CD4-positive, alpha-beta T cell (primary cell): ENCODE results near the gene IRF8. TPM values are rescaled to one million over a fixed set of nuclear protein-coding genes. Genes with fewer than 3 reads are reported as not detected.

Experiments
- ATAC-seq: fragments of 200-7000 bp; cut with Tn5 transposase; one replicate; pipeline ENCODE4 v1.10.0; 2022; ENCODE audit warnings: mild to moderate bottlenecking; ENCODE audit not compliant: poor library complexity
- CTCF ChIA-PET: fragments of 350-600 bp; sonication (Branson Sonifier 250); formaldehyde crosslinking; loops from one replicate; lab custom pipeline; 2021; ENCODE audit warnings: antibody characterized with exemption, inconsistent platforms; lab: Charles Lee
- POLR2A ChIA-PET: fragments of 350-600 bp; sonication (Branson Sonifier 250); formaldehyde crosslinking; loops from one replicate; lab custom pipeline; 2021; ENCODE audit warnings: antibody characterized with exemption, inconsistent platforms; lab: Charles Lee
- DNase-seq, 14 experiments: peaks; one replicate each; pipeline ENCODE4 v3.0.0-alpha.2; 2013 to 2020; ENCODE audit warnings: mixed read lengths in 2 of 14
- H3K27ac ChIP-seq, 2 donors: one replicate each; pipeline versions ENCODE4 v1.5.1 to v1.7.0; 2013; ENCODE audit warnings: low read length in 2 of 2, low read depth in 1 of 2, mild to moderate bottlenecking in 1 of 2
- H3K27me3 ChIP-seq, 2 experiments: 1 replicate in 1 of 2; 2 replicates in 1 of 2; pipeline versions ENCODE4 v1.6.1 to v1.7.0; 2013; ENCODE audit warnings: low read length in 2 of 2, control low read depth in 1 of 2, mild to moderate bottlenecking in 1 of 2, moderate library complexity in 1 of 2; ENCODE audit not compliant: insufficient read depth in 2 of 2, control insufficient read depth in 1 of 2
- H3K36me3 ChIP-seq: one replicate; pipeline ENCODE4 v1.6.1; 2013; ENCODE audit warnings: low read length, control low read depth; ENCODE audit not compliant: insufficient read depth
- H3K4me1 ChIP-seq: one replicate; pipeline ENCODE4 v1.6.1; 2013; ENCODE audit warnings: low read length, control low read depth; ENCODE audit not compliant: insufficient read depth
- H3K4me3 ChIP-seq: one replicate; pipeline ENCODE4 v1.5.1; 2013; ENCODE audit warnings: mild to moderate bottlenecking, low read length, moderate library complexity
- H3K9me3 ChIP-seq, 2 experiments: 1 replicate in 1 of 2; 2 replicates in 1 of 2; pipeline versions ENCODE4 v1.6.1 to v1.7.0; 2013; ENCODE audit warnings: low read length in 2 of 2, mild to moderate bottlenecking in 2 of 2, control low read depth in 1 of 2, moderate library complexity in 1 of 2; ENCODE audit not compliant: control insufficient read depth in 1 of 2, insufficient read depth in 1 of 2
- H3K27ac Mint-ChIP-seq: one replicate; pipeline ENCODE4 v1.8.0; 2020; ENCODE audit warnings: mixed read lengths
- H3K27me3 Mint-ChIP-seq: one replicate; pipeline ENCODE4 v1.8.0; 2021; ENCODE audit warnings: mixed read lengths
- H3K36me3 Mint-ChIP-seq: one replicate; pipeline ENCODE4 v1.8.0; 2021; ENCODE audit warnings: low read depth, mixed read lengths
- H3K4me1 Mint-ChIP-seq: one replicate; pipeline ENCODE4 v1.8.0; 2021; ENCODE audit warnings: low read depth, mixed read lengths
- H3K4me3 Mint-ChIP-seq: one replicate; pipeline ENCODE4 v1.8.0; 2020; ENCODE audit warnings: mild to moderate bottlenecking, mixed read lengths
- H3K9me3 Mint-ChIP-seq: one replicate; pipeline ENCODE4 v1.8.0; 2020; ENCODE audit warnings: mixed read lengths
- CTCF ChIP-seq: fragments of 200-600 bp; IDR thresholded peaks from one replicate; pipeline ENCODE4 v1.8.0; 2022; ENCODE audit warnings: antibody characterized with exemption, mild to moderate bottlenecking
- intact Hi-C, 2 experiments: fragments of 100-400 bp; cut with DNase I in 1 of 2; cut with micrococcal nuclease in 1 of 2; formaldehyde crosslinking; loops; one replicate each; pipeline versions ENCODE4 v1.15.1 to v1.9.0; 2023 to 2025; cut with DNase I, micrococcal nuclease
- total RNA-seq, 174 experiments: library from RNA in 2 of 174; stranded (reverse) in 2 of 174; gene quantifications; one replicate each; pipeline ENCODE4 v1.2.3 and lab custom pipeline; 2021 to 2026

The IRF8 gene
- total RNA-seq, 2 experiments from 2014 or later: 11.3 to 13.2 TPM

GRCh38 chr16:85892760-85893159 is 6.2 kb upstream of the IRF8 start:
- peaks cover 4% of the 10 kb centered on the region for H3K4me1 Mint-ChIP-seq
- Histone ChIP-seq H3K27me3 (peaks cover 0 to 2% of the 10 kb centered on the region in 2 experiments), H3K4me3 (no peak overlapping the region), H3K27ac (no peak overlapping the region), H3K36me3 (no peaks in the 10 kb centered on the region), H3K9me3 (no peaks in the 10 kb centered on the region), H3K4me1 (peaks cover 9% of the 10 kb centered on the region)
- no peak for ATAC-seq
- POLR2A ChIA-PET: no interaction called here
- no peaks in the 10 kb centered on the region for H3K36me3 Mint-ChIP-seq
- TF ChIP-seq CTCF: no peak
- CTCF ChIA-PET: no interaction called here
- H3K4me3 Mint-ChIP-seq: no peak overlapping the region
- intact Hi-C loops: loop anchor here in 1 of 2 experiments (10.0 kb wide), 1 partner anchor 68 kb away; no protein-coding TSS in a partner anchor
- no peak overlapping the region for H3K27ac Mint-ChIP-seq
- no peaks in the 10 kb centered on the region for H3K27me3 Mint-ChIP-seq
- no peaks in the 10 kb centered on the region for H3K9me3 Mint-ChIP-seq
- no peak for DNase-seq

- no peaks in the 10 kb centered on the region for H3K36me3 ChIP-seq
- H3K9me3 Mint-ChIP-seq: no peaks in the 10 kb centered on the region
- peaks cover 5% of the 10 kb centered on the region for H3K27me3 Mint-ChIP-seq
- no peak overlapping the region for H3K4me3 ChIP-seq
- H3K27ac Mint-ChIP-seq: no peak overlapping the region
- peaks cover 0 to 7% of the 10 kb centered on the region in 2 experiments for H3K27me3 ChIP-seq
- H3K27ac ChIP-seq: no peak overlapping the region
- intact Hi-C loops: loop anchor here in 1 of 2 experiments (10.0 kb wide), 1 partner anchor 69 kb away; no protein-coding TSS in a partner anchor
- no peak for DNase-seq
- no peak for TF ChIP-seq CTCF
- no peak overlapping the region for H3K4me3 Mint-ChIP-seq
- ChIA-PET POLR2A (no interaction called here), CTCF (interaction anchor here (1.0 kb wide), 1 partner anchor 73 kb away, joined by 3 read pairs; no protein-coding TSS in a partner anchor)
- ATAC-seq: no peak
- peaks cover 7% of the 10 kb centered on the region for H3K4me1 Mint-ChIP-seq
- no peaks in the 10 kb centered on the region for H3K9me3 ChIP-seq
- no peaks in the 10 kb centered on the region for H3K36me3 Mint-ChIP-seq
- peaks cover 13% of the 10 kb centered on the region for H3K4me1 ChIP-seq
Observed at GRCh38 chr16:85894266-85894665, 4.7 kb upstream of the IRF8 start.

GRCh38 chr16:85897382-85897781 is 1.6 kb upstream of the IRF8 start:
- H3K27me3 ChIP-seq: peaks cover 0 to 13% of the 10 kb centered on the region in 2 experiments
- no peak overlapping the region for H3K27ac ChIP-seq
- Mint-ChIP-seq H3K27ac (no peak overlapping the region), H3K9me3 (no peaks in the 10 kb centered on the region), H3K4me3 (peak overlapping the region; percentile 57), H3K36me3 (no peaks in the 10 kb centered on the region), H3K4me1 (peaks cover 31% of the 10 kb centered on the region), H3K27me3 (peaks cover 31% of the 10 kb centered on the region)
- ChIA-PET POLR2A (interaction anchor here (0.6 kb wide), 1 partner anchor 108 kb away, joined by 3 read pairs; no protein-coding TSS in a partner anchor), CTCF (no interaction called here)
- H3K9me3 ChIP-seq: no peaks in the 10 kb centered on the region
- no peaks in the 10 kb centered on the region for H3K36me3 ChIP-seq
- ATAC-seq (no peak), DNase-seq (peak in 1 of 14 experiments; percentile 27)
- intact Hi-C loops: loop anchor here (5.0 to 10.0 kb wide), 2 partner anchors 73 to 75 kb away; no protein-coding TSS in a partner anchor
- peaks cover 29% of the 10 kb centered on the region for H3K4me1 ChIP-seq
- no peak for TF ChIP-seq CTCF
- no peak overlapping the region for H3K4me3 ChIP-seq
